ENCODE measurements around the gene ACAA2. TPM values are rescaled to one million over a fixed set of nuclear protein-coding genes. Genes with fewer than 3 reads are reported as not detected.
A peak's percentile ranks its signal among the peaks of the same experiment; 100 is the strongest.
"Not testable (repeated sequence)": the region's sequence is repeated elsewhere in the genome, so short reads cannot be mapped to it uniquely, and the experiment has no call there.

ACAA2 gene
- total RNA-seq, 3 donors from 2014 or later, result 29.2 to 31.2 (median 29.3) TPM

GRCh38 chr18:49811151-49811938 is 2.0 kb downstream of the ACAA2 start:
- ATAC-seq (no peak), DNase-seq (no peak)
- Mint-ChIP-seq H3K9me3 (peaks cover 14% of the 10 kb centered on the region), H3K4me1 (ENCODE audit: low read depth) (peaks cover 40% of the 10 kb centered on the region), H3K27me3 (ENCODE audit: low read depth) (no peaks in the 10 kb centered on the region), H3K4me3 (no peak overlapping the region), H3K36me3 (ENCODE audit: insufficient read depth) (peaks cover 9% of the 10 kb centered on the region)

GRCh38 chr18:49808553-49809191 is 4.7 kb downstream of the ACAA2 start:
- Mint-ChIP-seq H3K4me1 (ENCODE audit: low read depth) (peaks cover 34% of the 10 kb centered on the region), H3K9me3 (peaks cover 14% of the 10 kb centered on the region)
- not testable (repeated sequence) for H3K27me3 Mint-ChIP-seq (ENCODE audit: low read depth); ATAC-seq; H3K36me3 Mint-ChIP-seq (ENCODE audit: insufficient read depth); DNase-seq; H3K4me3 Mint-ChIP-seq

- ATAC-seq, result peak in 1 of 2 donors; percentile 23
- H3K4me1 Mint-ChIP-seq (ENCODE audit: low read depth), result peaks cover 12% of the 10 kb centered on the region
These were observed 9.2 kb downstream of the ACAA2 start for GRCh38 chr18:49804096-49804495.

GRCh38 chr18:49802623-49803022 is 10.7 kb downstream of the ACAA2 start:
- Mint-ChIP-seq H3K27me3 (ENCODE audit: low read depth) (no peaks in the 10 kb centered on the region), H3K36me3 (ENCODE audit: insufficient read depth) (peaks cover 13% of the 10 kb centered on the region), H3K4me1 (ENCODE audit: low read depth) (peaks cover 10% of the 10 kb centered on the region), H3K9me3 (no peaks in the 10 kb centered on the region), H3K4me3 (no peak overlapping the region)
- DNase-seq (no peak), ATAC-seq (no peak)

More at GRCh38 chr18:49804096-49804495, 9.2 kb downstream of the ACAA2 start:
- Mint-ChIP-seq H3K4me3 (no peak overlapping the region), H3K9me3 (peaks cover 7% of the 10 kb centered on the region), H3K36me3 (ENCODE audit: insufficient read depth) (peaks cover 13% of the 10 kb centered on the region), H3K27me3 (ENCODE audit: low read depth) (no peaks in the 10 kb centered on the region)
- DNase-seq, result no peak

GRCh38 chr18:49800491-49800890 is 12.8 kb downstream of the ACAA2 start:
- peaks cover 16% of the 10 kb centered on the region for H3K36me3 Mint-ChIP-seq (ENCODE audit: insufficient read depth)
- not testable (repeated sequence) for H3K9me3 Mint-ChIP-seq; ATAC-seq; H3K27me3 Mint-ChIP-seq (ENCODE audit: low read depth); H3K4me1 Mint-ChIP-seq (ENCODE audit: low read depth); H3K4me3 Mint-ChIP-seq; DNase-seq

GRCh38 chr18:49799806-49800205 is 13.5 kb downstream of the ACAA2 start:
- H3K9me3 Mint-ChIP-seq; H3K27me3 Mint-ChIP-seq (ENCODE audit: low read depth); ATAC-seq; H3K4me3 Mint-ChIP-seq; H3K4me1 Mint-ChIP-seq (ENCODE audit: low read depth); DNase-seq: not testable (repeated sequence)
- H3K36me3 Mint-ChIP-seq (ENCODE audit: insufficient read depth), result peaks cover 19% of the 10 kb centered on the region

GRCh38 chr18:49798001-49798400 is 15.3 kb downstream of the ACAA2 start:
- peaks cover 1% of the 10 kb centered on the region for H3K4me1 Mint-ChIP-seq (ENCODE audit: low read depth)
- ATAC-seq (no peak), DNase-seq (no peak)
- H3K4me3 Mint-ChIP-seq, result no peak overlapping the region
- no peaks in the 10 kb centered on the region for H3K9me3 Mint-ChIP-seq
- H3K27me3 Mint-ChIP-seq (ENCODE audit: low read depth), result no peaks in the 10 kb centered on the region
- H3K36me3 Mint-ChIP-seq (ENCODE audit: insufficient read depth), result peaks cover 21% of the 10 kb centered on the region

GRCh38 chr18:49795612-49796552 is 17.5 kb downstream of the ACAA2 start:
- Mint-ChIP-seq H3K4me1 (ENCODE audit: low read depth) (peaks cover 1% of the 10 kb centered on the region), H3K27me3 (ENCODE audit: low read depth) (no peaks in the 10 kb centered on the region), H3K4me3 (no peak overlapping the region), H3K9me3 (no peaks in the 10 kb centered on the region), H3K36me3 (ENCODE audit: insufficient read depth) (peaks cover 25% of the 10 kb centered on the region)
- ATAC-seq, result no peak
- no peak for DNase-seq

- Mint-ChIP-seq H3K9me3 (no peaks in the 10 kb centered on the region), H3K4me1 (ENCODE audit: low read depth) (peaks cover 3% of the 10 kb centered on the region), H3K4me3 (no peak overlapping the region), H3K27me3 (ENCODE audit: low read depth) (no peaks in the 10 kb centered on the region), H3K36me3 (ENCODE audit: insufficient read depth) (peaks cover 28% of the 10 kb centered on the region)
- no peak for ATAC-seq
- no peak for DNase-seq
These were observed 18.6 kb downstream of the ACAA2 start for GRCh38 chr18:49794743-49795142.

- not testable (repeated sequence) for ATAC-seq; DNase-seq; H3K27me3 Mint-ChIP-seq (ENCODE audit: low read depth); H3K9me3 Mint-ChIP-seq; H3K4me3 Mint-ChIP-seq
- Mint-ChIP-seq H3K4me1 (ENCODE audit: low read depth) (peaks cover 40% of the 10 kb centered on the region), H3K36me3 (ENCODE audit: insufficient read depth) (peaks cover 21% of the 10 kb centered on the region)
These were observed 23.7 kb downstream of the ACAA2 start for GRCh38 chr18:49789560-49790134.

- H3K27me3 Mint-ChIP-seq (ENCODE audit: low read depth), result no peaks in the 10 kb centered on the region
- H3K4me3 Mint-ChIP-seq, result peak overlapping the region; percentile 53
- H3K9me3 Mint-ChIP-seq, result no peaks in the 10 kb centered on the region
- no peak for DNase-seq
- peaks cover 47% of the 10 kb centered on the region for H3K4me1 Mint-ChIP-seq (ENCODE audit: low read depth)
- ATAC-seq, result peak; percentile 48 to 61
- peaks cover 24% of the 10 kb centered on the region for H3K36me3 Mint-ChIP-seq (ENCODE audit: insufficient read depth)
These were observed 24.9 kb downstream of the ACAA2 start for GRCh38 chr18:49788327-49788898.

- ATAC-seq (peak in 1 of 2 donors; percentile 46), DNase-seq (no peak)
These were observed 27.2 kb downstream of the ACAA2 start for GRCh38 chr18:49786019-49786720.

More at GRCh38 chr18:49786019-49786720, 27.2 kb downstream of the ACAA2 start:
- Mint-ChIP-seq H3K4me1 (ENCODE audit: low read depth) (peaks cover 47% of the 10 kb centered on the region), H3K9me3 (no peaks in the 10 kb centered on the region), H3K36me3 (ENCODE audit: insufficient read depth) (peaks cover 33% of the 10 kb centered on the region), H3K27me3 (ENCODE audit: low read depth) (no peaks in the 10 kb centered on the region), H3K4me3 (no peak overlapping the region)

All from activated T-cell treated with anti-CD3 and anti-CD28 coated beads, Interleukin-2, amount 50 U/mL, for 4 hours (primary cell).